Nephron (organoid): ENCODE results near the gene C8A.

Source experiments
- H3K27ac Mint-ChIP-seq, 3 experiments: 2 replicates each; pipeline ENCODE4 v1.8.0; 2020; ENCODE audit warnings: mixed read lengths in 3 of 3, mild to moderate bottlenecking in 2 of 3, moderate library complexity in 1 of 3
- H3K27me3 Mint-ChIP-seq: 2 replicates; pipeline ENCODE4 v1.8.0; 2021; ENCODE audit warnings: low read depth, mild to moderate bottlenecking, moderate library complexity, mixed read lengths
- H3K36me3 Mint-ChIP-seq: 2 replicates; pipeline ENCODE4 v1.8.0; 2020; ENCODE audit warnings: low read depth, mixed read lengths
- H3K4me1 Mint-ChIP-seq: 2 replicates; pipeline ENCODE4 v1.8.0; 2020; ENCODE audit warnings: mixed read lengths
- H3K4me3 Mint-ChIP-seq, 3 experiments: 2 replicates each; pipeline ENCODE4 v1.8.0; 2020; ENCODE audit warnings: mild to moderate bottlenecking in 3 of 3, mixed read lengths in 3 of 3, moderate library complexity in 2 of 3
- H3K9me3 Mint-ChIP-seq: 2 replicates; pipeline ENCODE4 v1.8.0; 2020; ENCODE audit warnings: mixed read lengths
- CTCF ChIP-seq, 3 experiments: fragments of 200-600 bp; sonication (generic); IDR thresholded peaks; one replicate each; pipeline ENCODE4 v1.5.0; 2021; ENCODE audit warnings: antibody characterized with exemption in 3 of 3; ENCODE audit not compliant: unreplicated experiment in 3 of 3

Gene C8A

GRCh38 chr1:56873213-56873612 is 18.6 kb downstream of the C8A start:
- no peak overlapping the region for H3K27ac Mint-ChIP-seq
- H3K9me3 Mint-ChIP-seq, result no peaks in the 10 kb centered on the region
- H3K36me3 Mint-ChIP-seq, result no peaks in the 10 kb centered on the region
- peaks cover 61% of the 10 kb centered on the region for H3K27me3 Mint-ChIP-seq
- no peak overlapping the region for H3K4me3 Mint-ChIP-seq
- peaks cover 4% of the 10 kb centered on the region for H3K4me1 Mint-ChIP-seq
- TF ChIP-seq CTCF (IDR thresholded peaks at IDR 0.05; ENCODE audit: unreplicated experiment in 3 of 3), result no peak

- no peak overlapping the region for H3K27ac Mint-ChIP-seq
- H3K9me3 Mint-ChIP-seq, result no peaks in the 10 kb centered on the region
- H3K27me3 Mint-ChIP-seq, result peaks cover 49% of the 10 kb centered on the region
- H3K4me3 Mint-ChIP-seq, result no peak overlapping the region
- peaks cover 4% of the 10 kb centered on the region for H3K4me1 Mint-ChIP-seq
- no peaks in the 10 kb centered on the region for H3K36me3 Mint-ChIP-seq
- TF ChIP-seq CTCF (IDR thresholded peaks at IDR 0.05; ENCODE audit: unreplicated experiment in 3 of 3), result no peak
Measured at GRCh38 chr1:56874689-56875088, 20.1 kb downstream of the C8A start.

GRCh38 chr1:56877973-56878372 is 23.4 kb downstream of the C8A start:
- no peaks in the 10 kb centered on the region for H3K4me1 Mint-ChIP-seq
- no peaks in the 10 kb centered on the region for H3K9me3 Mint-ChIP-seq
- no peak for TF ChIP-seq CTCF (IDR thresholded peaks at IDR 0.05; ENCODE audit: unreplicated experiment in 3 of 3)
- no peak overlapping the region for H3K4me3 Mint-ChIP-seq
- H3K36me3 Mint-ChIP-seq, result no peaks in the 10 kb centered on the region
- H3K27ac Mint-ChIP-seq, result no peak overlapping the region
- peaks cover 41% of the 10 kb centered on the region for H3K27me3 Mint-ChIP-seq

- peaks cover 2% of the 10 kb centered on the region for H3K9me3 Mint-ChIP-seq
- H3K27ac Mint-ChIP-seq, result no peak overlapping the region
- no peaks in the 10 kb centered on the region for H3K36me3 Mint-ChIP-seq
- peaks cover 23% of the 10 kb centered on the region for H3K27me3 Mint-ChIP-seq
- TF ChIP-seq CTCF (IDR thresholded peaks at IDR 0.05; ENCODE audit: unreplicated experiment in 3 of 3), result no peak
- H3K4me1 Mint-ChIP-seq, result no peaks in the 10 kb centered on the region
- no peak overlapping the region for H3K4me3 Mint-ChIP-seq
Measured at GRCh38 chr1:56880774-56881173, 26.2 kb downstream of the C8A start.

- Mint-ChIP-seq H3K4me1 (no peaks in the 10 kb centered on the region), H3K36me3 (no peaks in the 10 kb centered on the region), H3K27me3 (peaks cover 17% of the 10 kb centered on the region), H3K9me3 (peaks cover 2% of the 10 kb centered on the region), H3K27ac (no peak overlapping the region), H3K4me3 (no peak overlapping the region)
- no peak for TF ChIP-seq CTCF (IDR thresholded peaks at IDR 0.05; ENCODE audit: unreplicated experiment in 3 of 3)
Measured at GRCh38 chr1:56881417-56881816, 26.8 kb downstream of the C8A start.

GRCh38 chr1:56890229-56890628 is 35.6 kb downstream of the C8A start:
- Mint-ChIP-seq H3K27me3 (peaks cover 4% of the 10 kb centered on the region), H3K36me3 (no peaks in the 10 kb centered on the region), H3K4me3 (no peak overlapping the region), H3K4me1 (no peaks in the 10 kb centered on the region), H3K27ac (no peak overlapping the region), H3K9me3 (no peaks in the 10 kb centered on the region)
- TF ChIP-seq CTCF (IDR thresholded peaks at IDR 0.05; ENCODE audit: unreplicated experiment in 3 of 3), result no peak
